Mucosa of rectum (tissue), 2 donors: ENCODE results near the gene AP2A2.
"Not testable (repeated sequence)": the region's sequence is repeated elsewhere in the genome, so short reads cannot be mapped to it uniquely, and the experiment has no call there.

Experiments used
- H3K27ac ChIP-seq, 2 donors: one replicate each; pipeline ENCODE4 v1.7.0; 2013; ENCODE audit warnings: inconsistent platforms in 2 of 2, low read depth in 2 of 2, low read length in 2 of 2
- H3K27me3 ChIP-seq, 2 donors: one replicate each; pipeline ENCODE4 v1.7.0; 2013; ENCODE audit warnings: low read length in 2 of 2; ENCODE audit not compliant: control insufficient read depth in 2 of 2, insufficient read depth in 2 of 2
- H3K36me3 ChIP-seq, 2 donors: one replicate each; pipeline ENCODE4 v1.7.0; 2013; ENCODE audit warnings: low read length in 2 of 2; ENCODE audit not compliant: control insufficient read depth in 2 of 2, insufficient read depth in 2 of 2
- H3K4me1 ChIP-seq, 2 donors: one replicate each; pipeline ENCODE4 v1.7.0; 2013; ENCODE audit warnings: low read length in 2 of 2, mild to moderate bottlenecking in 1 of 2; ENCODE audit not compliant: control insufficient read depth in 2 of 2, insufficient read depth in 2 of 2
- H3K4me3 ChIP-seq, 2 donors: one replicate each; pipeline ENCODE4 v1.7.0; 2013; ENCODE audit warnings: low read length in 2 of 2
- H3K9ac ChIP-seq, 2 donors: one replicate each; pipeline ENCODE4 v1.7.0; 2013; ENCODE audit warnings: low read length in 2 of 2, low read depth in 1 of 2, mild to moderate bottlenecking in 1 of 2
- H3K9me3 ChIP-seq, 2 donors: one replicate each; pipeline ENCODE4 v1.7.0; 2013; ENCODE audit warnings: low read length in 2 of 2; ENCODE audit not compliant: control insufficient read depth in 2 of 2
- donor health status: healthy.
- donor health status: Normal muscosa, but diverticular disease.

The AP2A2 gene

DNA sequence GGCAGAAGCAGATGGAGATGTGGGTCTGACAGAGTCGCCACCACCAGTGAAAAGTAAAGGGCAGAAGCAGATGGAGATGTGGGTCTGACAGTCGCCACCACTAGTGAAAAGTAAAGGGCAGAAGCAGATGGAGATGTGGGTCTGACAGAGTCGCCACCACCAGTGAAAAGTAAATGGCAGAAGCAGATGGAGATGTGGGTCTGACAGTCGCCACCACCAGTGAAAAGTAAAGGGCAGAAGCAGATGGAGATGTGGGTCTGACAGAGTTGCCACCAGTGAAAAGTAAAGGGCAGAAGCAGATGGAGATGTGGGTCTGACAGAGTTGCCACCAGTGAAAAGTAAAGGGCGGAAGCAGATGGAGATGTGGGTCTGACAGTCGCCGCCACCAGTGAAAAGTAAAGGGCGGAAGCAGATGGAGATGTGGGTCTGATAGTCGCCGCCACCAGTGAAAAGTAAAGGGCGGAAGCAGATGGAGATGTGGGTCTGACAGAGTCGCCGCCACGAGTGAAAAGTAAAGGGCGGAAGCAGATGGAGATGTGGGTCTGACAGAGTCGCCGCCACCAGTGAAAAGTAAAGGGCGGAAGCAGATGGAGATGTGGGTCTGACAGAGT, 35.7 kb downstream of the AP2A2 start:
- H3K9me3 ChIP-seq, H3K27me3 ChIP-seq, H3K9ac ChIP-seq, H3K27ac ChIP-seq, H3K4me1 ChIP-seq, H3K4me3 ChIP-seq: not testable (repeated sequence)
- H3K36me3 ChIP-seq = peaks cover 24 to 25% of the 10 kb centered on the region in 2 donors

DNA sequence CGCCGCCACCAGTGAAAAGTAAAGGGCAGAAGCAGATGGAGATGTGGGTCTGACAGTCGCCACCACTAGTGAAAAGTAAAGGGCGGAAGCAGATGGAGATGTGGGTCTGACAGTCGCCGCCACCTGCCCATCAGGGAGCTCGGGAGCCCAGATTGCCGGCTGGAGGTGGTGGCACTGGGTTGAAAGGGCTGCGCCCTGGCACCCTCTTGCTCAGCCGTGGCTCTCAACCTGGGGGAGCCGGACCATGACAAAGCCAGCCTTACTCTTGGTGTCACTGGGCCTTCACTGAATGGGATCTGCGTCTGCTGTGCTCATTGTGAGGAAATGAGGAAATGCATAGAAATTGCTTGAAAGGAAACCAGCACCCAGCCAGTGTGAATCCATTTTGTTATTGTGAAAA, 36.3 kb downstream of the AP2A2 start:
- Histone ChIP-seq H3K9me3 (no peaks in the 10 kb centered on the region), H3K27ac (no peak overlapping the region), H3K36me3 (peaks cover 23 to 24% of the 10 kb centered on the region in 2 donors), H3K4me3 (no peak overlapping the region), H3K27me3 (no peaks in the 10 kb centered on the region), H3K4me1 (no peaks in the 10 kb centered on the region), H3K9ac (no peak overlapping the region)

DNA sequence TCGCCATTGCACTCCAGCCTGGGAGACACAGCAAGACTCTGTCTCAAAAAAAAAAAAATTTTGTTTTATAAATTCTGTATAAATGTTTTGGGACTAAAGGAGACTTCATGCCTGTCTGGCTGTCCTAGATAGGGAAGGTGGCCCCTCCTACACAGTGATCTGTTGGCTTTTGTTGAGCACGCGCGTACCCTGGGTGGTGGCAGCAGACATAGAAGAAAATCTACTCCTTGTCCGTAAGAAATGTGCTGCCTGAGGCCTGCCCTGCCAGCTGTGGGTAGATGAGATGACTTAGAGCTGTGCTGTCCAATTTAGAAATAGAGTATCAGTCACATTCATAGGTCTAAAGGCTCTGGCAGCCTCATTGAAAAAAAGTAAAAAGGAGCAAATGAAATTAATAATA, 37.0 kb downstream of the AP2A2 start:
- no peak overlapping the region for H3K9ac ChIP-seq
- H3K27ac ChIP-seq = no peak overlapping the region
- H3K36me3 ChIP-seq = peaks cover 23 to 24% of the 10 kb centered on the region in 2 donors
- H3K4me3 ChIP-seq = no peak overlapping the region
- no peaks in the 10 kb centered on the region for H3K9me3 ChIP-seq
- H3K4me1 ChIP-seq = no peaks in the 10 kb centered on the region
- H3K27me3 ChIP-seq = no peaks in the 10 kb centered on the region

DNA sequence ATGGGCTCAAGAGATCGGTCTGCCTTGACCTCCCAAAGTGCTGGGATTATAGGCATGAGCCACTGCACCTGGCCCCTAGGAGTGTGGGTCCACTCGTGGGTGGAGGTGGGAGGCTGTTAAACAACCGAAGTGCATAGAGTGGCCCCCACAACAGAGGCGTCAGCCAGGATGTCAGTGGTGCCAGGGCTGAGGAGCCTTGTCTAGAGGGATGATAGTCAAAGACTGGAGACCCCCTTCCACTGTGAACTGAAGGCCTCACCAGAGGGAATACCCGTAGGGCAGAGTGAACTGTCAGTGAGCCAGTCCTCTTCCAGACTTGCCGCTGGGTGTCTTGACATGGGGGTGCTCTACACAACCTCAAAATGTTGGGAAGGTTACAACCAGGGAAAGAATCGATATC, 38.2 kb downstream of the AP2A2 start:
- Histone ChIP-seq H3K27ac (no peak overlapping the region), H3K27me3 (no peaks in the 10 kb centered on the region), H3K9me3 (no peaks in the 10 kb centered on the region), H3K4me3 (no peak overlapping the region), H3K4me1 (no peaks in the 10 kb centered on the region), H3K36me3 (peaks cover 23 to 24% of the 10 kb centered on the region in 2 donors), H3K9ac (no peak overlapping the region)

DNA sequence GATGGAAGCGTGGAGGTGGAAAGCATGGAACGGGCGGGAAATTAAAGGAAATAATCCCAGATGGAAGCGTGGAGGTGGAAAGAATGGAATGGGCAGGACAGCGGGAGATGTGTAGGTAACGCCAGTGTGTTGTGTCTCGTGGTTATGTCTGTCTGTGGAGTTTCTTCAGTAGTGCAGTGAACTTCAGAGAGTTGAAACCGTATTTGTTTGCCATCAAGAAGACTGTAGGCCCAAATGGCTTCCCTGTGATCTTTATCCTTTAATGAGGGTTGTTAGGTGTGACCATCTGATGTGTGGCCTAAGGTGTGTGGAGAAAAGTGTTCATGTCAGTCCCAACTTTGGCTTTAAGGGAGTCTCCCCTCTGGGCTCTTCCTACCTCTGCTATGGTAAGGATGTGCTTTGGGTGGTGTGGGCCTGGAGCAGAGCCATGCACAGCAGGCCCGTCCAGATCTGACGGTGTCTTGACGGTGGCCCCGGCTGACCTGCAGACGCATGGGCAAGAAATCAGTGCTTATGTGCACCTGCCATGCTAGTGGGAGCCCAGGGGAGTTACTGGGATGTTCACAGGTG, 39.6 kb downstream of the AP2A2 start:
- Histone ChIP-seq H3K4me1 (no peaks in the 10 kb centered on the region), H3K9me3 (no peaks in the 10 kb centered on the region), H3K4me3 (no peak overlapping the region), H3K36me3 (peaks cover 20 to 24% of the 10 kb centered on the region in 2 donors), H3K27ac (no peak overlapping the region), H3K9ac (no peak overlapping the region), H3K27me3 (no peaks in the 10 kb centered on the region)

DNA sequence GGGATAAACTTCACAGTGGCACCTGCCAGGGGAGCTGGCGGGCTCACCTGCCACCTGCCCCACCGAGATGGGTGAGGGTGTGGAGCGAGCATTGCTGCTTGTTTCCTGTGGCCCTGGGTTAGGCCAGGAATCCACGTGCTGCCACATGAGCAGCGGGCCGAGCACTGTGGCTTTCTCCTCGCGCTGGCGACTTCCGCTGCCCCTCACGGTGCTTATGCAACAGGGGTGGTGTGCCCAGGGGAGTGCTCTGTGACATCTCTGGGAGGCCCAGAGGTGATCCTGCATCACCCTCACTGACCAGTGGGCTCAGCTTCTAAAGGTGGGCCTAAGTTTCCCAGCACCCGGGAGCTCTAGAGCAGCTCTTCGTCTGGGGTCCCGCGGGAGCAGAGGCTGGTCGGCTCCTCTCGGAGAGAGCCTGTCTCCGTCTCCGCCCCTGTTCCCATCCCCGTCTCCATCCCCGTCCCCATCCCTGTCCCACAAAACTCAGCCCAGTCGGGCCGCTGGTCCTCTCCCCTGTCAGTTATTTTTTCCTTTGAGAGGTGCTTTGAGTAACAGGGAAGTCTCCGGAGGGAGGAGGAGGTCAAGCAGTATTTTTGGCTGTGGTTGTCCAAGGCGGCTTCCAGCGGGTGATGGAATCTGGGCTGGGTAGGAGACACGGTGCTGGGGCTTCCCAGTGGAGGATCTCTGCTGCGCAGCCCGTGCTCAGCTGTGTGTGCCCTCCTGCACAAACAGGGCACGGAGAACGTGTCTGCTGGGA, 42.5 kb downstream of the AP2A2 start:
- Histone ChIP-seq H3K4me3 (no peak overlapping the region), H3K9me3 (no peaks in the 10 kb centered on the region), H3K9ac (no peak overlapping the region), H3K27ac (no peak overlapping the region), H3K4me1 (no peaks in the 10 kb centered on the region), H3K36me3 (peaks cover 34 to 39% of the 10 kb centered on the region in 2 donors), H3K27me3 (no peaks in the 10 kb centered on the region)

DNA sequence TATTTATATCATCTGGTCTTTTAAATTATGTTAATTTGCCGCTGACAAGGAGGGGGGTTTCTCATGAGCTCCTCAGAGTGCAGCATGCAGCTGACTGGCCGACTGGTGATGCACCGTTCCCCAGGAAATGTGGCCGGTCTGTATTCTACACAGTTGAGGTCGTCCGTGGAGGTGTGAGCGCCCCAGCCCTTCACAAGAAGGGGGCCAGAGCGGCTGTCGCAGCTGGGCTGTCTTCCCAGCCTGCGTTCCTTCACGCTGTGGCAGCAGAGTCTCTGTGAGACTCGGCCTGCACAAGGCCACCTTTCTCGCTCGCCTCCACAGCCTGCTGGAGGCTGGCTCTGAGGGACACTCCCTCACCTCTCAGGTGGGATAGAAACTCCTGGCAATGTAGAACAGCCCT, 43.2 kb downstream of the AP2A2 start:
- Histone ChIP-seq H3K4me1 (no peaks in the 10 kb centered on the region), H3K36me3 (peaks cover 39% of the 10 kb centered on the region in 2 donors), H3K9ac (no peak overlapping the region), H3K9me3 (no peaks in the 10 kb centered on the region), H3K27ac (no peak overlapping the region), H3K4me3 (no peak overlapping the region), H3K27me3 (no peaks in the 10 kb centered on the region)

DNA sequence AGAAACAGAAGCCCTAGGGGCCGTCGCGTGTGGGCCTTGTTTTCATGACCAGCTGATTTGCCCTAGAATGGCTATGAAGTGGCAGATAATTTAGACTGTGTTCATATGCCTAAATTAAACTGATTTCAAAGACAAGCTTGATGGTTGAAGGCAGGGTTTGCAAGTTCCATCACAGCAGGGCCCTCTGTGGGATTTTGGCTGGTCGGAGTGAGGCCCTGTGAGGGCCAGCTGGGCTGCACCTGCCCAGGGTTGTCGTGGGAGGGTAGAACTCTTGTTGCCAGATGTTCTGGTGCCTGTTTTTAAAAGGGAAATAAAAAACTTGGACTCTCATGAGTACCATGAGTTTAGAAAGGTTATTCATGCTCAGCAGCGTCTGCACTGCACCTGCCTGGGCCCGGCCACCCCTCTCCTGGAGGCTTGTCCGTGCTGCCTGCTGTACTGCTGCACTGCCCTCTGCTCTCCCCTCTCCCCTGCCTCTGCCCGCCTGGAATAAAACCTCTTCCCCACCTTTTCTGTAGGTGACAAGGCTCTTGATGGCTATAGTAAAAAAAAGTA, 44.1 kb downstream of the AP2A2 start:
- Histone ChIP-seq H3K9me3 (no peaks in the 10 kb centered on the region), H3K4me1 (no peaks in the 10 kb centered on the region), H3K27me3 (no peaks in the 10 kb centered on the region), H3K4me3 (no peak overlapping the region), H3K36me3 (peaks cover 35 to 36% of the 10 kb centered on the region in 2 donors), H3K27ac (no peak overlapping the region), H3K9ac (no peak overlapping the region)

DNA sequence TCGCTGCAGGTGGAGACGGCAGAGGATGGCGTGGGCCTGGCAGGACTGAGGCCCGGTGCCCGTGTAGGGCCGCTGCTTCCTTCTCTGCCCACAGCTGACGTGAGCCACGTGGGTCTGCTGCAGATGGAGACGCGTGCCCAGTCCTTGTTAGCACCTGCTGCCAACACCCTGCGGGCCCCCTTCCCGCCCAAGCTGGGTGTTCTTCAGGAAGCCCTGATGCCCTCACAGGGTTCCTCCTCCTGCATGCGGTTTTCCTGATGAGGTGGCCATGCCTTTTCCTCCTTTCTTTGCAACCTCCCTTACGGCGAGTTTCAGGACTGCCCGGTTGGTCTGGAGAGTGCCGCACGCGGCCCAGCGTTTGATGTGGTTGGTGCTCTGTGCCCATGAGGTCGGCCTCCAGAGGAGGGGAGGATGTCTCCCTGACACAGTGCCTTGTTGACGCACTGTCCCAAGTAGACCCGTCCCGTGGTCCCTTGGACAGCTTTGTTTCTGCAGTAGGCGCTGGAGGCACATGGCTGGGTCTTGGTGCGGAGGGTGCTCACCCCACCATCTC, 44.7 kb downstream of the AP2A2 start:
- H3K27ac ChIP-seq = no peak overlapping the region
- H3K9me3 ChIP-seq = no peaks in the 10 kb centered on the region
- H3K4me3 ChIP-seq = no peak overlapping the region
- H3K27me3 ChIP-seq = no peaks in the 10 kb centered on the region
- peaks cover 39% of the 10 kb centered on the region in 2 donors for H3K36me3 ChIP-seq
- no peaks in the 10 kb centered on the region for H3K4me1 ChIP-seq
- no peak overlapping the region for H3K9ac ChIP-seq

DNA sequence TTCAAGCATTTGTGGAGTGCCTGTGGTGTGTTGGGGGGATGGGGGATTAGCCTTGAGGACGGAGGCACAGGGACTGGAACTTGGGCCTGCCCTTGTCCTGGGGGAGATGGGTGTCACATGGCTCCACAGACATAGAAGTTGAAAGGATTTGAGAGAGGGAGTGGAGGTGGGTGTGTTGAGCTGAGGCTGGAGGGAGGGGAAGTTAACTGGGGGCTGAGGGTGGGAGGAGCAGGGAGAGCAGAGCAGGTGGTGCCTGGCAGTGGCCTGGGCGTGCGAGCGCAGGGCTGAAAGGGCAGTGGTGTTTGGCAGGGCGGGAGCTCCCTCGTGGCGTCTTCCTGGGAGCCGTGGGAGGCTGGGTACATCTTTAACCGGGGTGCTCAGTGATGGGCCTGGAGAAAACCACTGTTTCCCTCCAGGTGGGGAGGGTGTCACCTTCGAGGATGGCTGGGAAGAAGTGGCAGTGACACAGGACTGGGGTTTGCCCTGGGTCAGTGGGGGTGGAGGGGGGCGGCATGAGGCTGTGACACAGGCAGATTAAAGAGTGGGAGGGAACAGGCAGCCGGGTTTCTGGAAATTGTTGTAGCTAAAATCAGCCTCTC, 45.5 kb downstream of the AP2A2 start:
- Histone ChIP-seq H3K9me3 (no peaks in the 10 kb centered on the region), H3K9ac (no peak overlapping the region), H3K4me1 (no peaks in the 10 kb centered on the region), H3K4me3 (no peak overlapping the region), H3K27me3 (no peaks in the 10 kb centered on the region), H3K36me3 (peaks cover 41 to 43% of the 10 kb centered on the region in 2 donors), H3K27ac (no peak overlapping the region)
